NCI-H526 treated with DMSO at 0.1 percent for 48 hours (cell line): ENCODE measurements around the gene KCNE1.
"Not testable (repeated sequence)": the region's sequence is repeated elsewhere in the genome, so short reads cannot be mapped to it uniquely, and the experiment has no call there.

Experiments
- DNase-seq: peaks from one replicate; lab custom pipeline; 2025; lab: John Stamatoyannopoulos, UW

KCNE1 gene

GRCh38 chr21:34511181-34511580 is 829 bp downstream of the KCNE1 start:
- DNase-seq: no peak

GRCh38 chr21:34510148-34511142 is 1.6 kb downstream of the KCNE1 start:
- peak; percentile 58 for DNase-seq

- DNase-seq: no peak
Observed at GRCh38 chr21:34509151-34509550, 2.9 kb downstream of the KCNE1 start.

- DNase-seq: no peak
Observed at GRCh38 chr21:34504595-34504994, 7.4 kb downstream of the KCNE1 start.

GRCh38 chr21:34502480-34503106 is 9.4 kb downstream of the KCNE1 start:
- no peak for DNase-seq

GRCh38 chr21:34501716-34502115 is 10.3 kb downstream of the KCNE1 start:
- DNase-seq: no peak

- DNase-seq: no peak
Observed at GRCh38 chr21:34500191-34500590, 11.8 kb downstream of the KCNE1 start.

- no peak for DNase-seq
Observed at GRCh38 chr21:34499116-34499515, 12.9 kb downstream of the KCNE1 start.

GRCh38 chr21:34498623-34499022 is 13.4 kb downstream of the KCNE1 start:
- DNase-seq: no peak

- not testable (repeated sequence) for DNase-seq
Observed at GRCh38 chr21:34483854-34484253, 28.2 kb downstream of the KCNE1 start.

- not testable (repeated sequence) for DNase-seq
Observed at GRCh38 chr21:34483435-34483834, 28.6 kb downstream of the KCNE1 start.

GRCh38 chr21:34467333-34467732 is 44.7 kb downstream of the KCNE1 start:
- DNase-seq: not testable (repeated sequence)

- not testable (repeated sequence) for DNase-seq
Observed at GRCh38 chr21:34459426-34459825, 52.6 kb downstream of the KCNE1 start.

- DNase-seq: not testable (repeated sequence)
Observed at GRCh38 chr21:34458266-34458665, 53.7 kb downstream of the KCNE1 start.

GRCh38 chr21:34456180-34456579 is 55.8 kb downstream of the KCNE1 start:
- not testable (repeated sequence) for DNase-seq

- DNase-seq: not testable (repeated sequence)
Observed at GRCh38 chr21:34455628-34456027, 56.4 kb downstream of the KCNE1 start.

GRCh38 chr21:34447018-34447417 is 65.0 kb downstream of the KCNE1 start:
- not testable (repeated sequence) for DNase-seq

GRCh38 chr21:34443486-34443885 is 68.5 kb downstream of the KCNE1 start:
- not testable (repeated sequence) for DNase-seq

- DNase-seq: not testable (repeated sequence)
Observed at GRCh38 chr21:34429710-34430109, 82.3 kb downstream of the KCNE1 start.

GRCh38 chr21:34428441-34428840 is 83.6 kb downstream of the KCNE1 start:
- not testable (repeated sequence) for DNase-seq

- DNase-seq: not testable (repeated sequence)
Observed at GRCh38 chr21:34427339-34427738, 84.7 kb downstream of the KCNE1 start.

- not testable (repeated sequence) for DNase-seq
Observed at GRCh38 chr21:34423805-34424204, 88.2 kb downstream of the KCNE1 start, which contains the start of gene SMIM34. SMIM34 (minus strand) TSS chr21:34423951; CDS start chr21:34423839, 112 bp downstream.
